ENCODE data around the gene OTOF. TPM values are rescaled to one million over a fixed set of nuclear protein-coding genes. Genes with fewer than 3 reads are reported as not detected.

OTOF gene
- polyA plus RNA-seq, 1 of the 3 experiments (the other 2 are of a cell fraction): not detected

GRCh38 chr2:26421961-26422360, 56.0 kb downstream of the OTOF start (continued):
- TF ChIP-seq USF2 (IDR thresholded peaks at IDR 0.05; ENCODE audit: borderline replicate concordance, low read depth, low read length) (no peak), RCOR1 (IDR thresholded peaks at IDR 0.05; ENCODE audit: low read length) (no peak), PBX3 (IDR thresholded peaks at IDR 0.05) (no peak), EZH2phosphoT487 (IDR thresholded peaks at IDR 0.05; ENCODE audit: borderline replicate concordance, low read depth) (no peak)

GRCh38 chr2:26414311-26414710, 63.6 kb downstream of the OTOF start:
- Histone ChIP-seq H3K79me2 (ENCODE audit: insufficient read depth) (no peaks in the 10 kb centered on the region), H3K9me3 (no peaks in the 10 kb centered on the region), H3K9ac (no peak overlapping the region), H3K27ac (ENCODE audit: low read depth in 2 of 2, low read length in 1 of 2) (no peak overlapping the region), H3K36me3 (replicated peaks in 1 of 2; ENCODE audit: control insufficient read depth in 1 of 2, insufficient read depth in 2 of 2, low read length in 1 of 2) (no peaks in the 10 kb centered on the region), H3K4me1 (ENCODE audit: control insufficient read depth in 1 of 2, insufficient read depth in 2 of 2, low read depth in 1 of 2, low read length in 1 of 2) (no peaks in the 10 kb centered on the region), H3K4me3 (ENCODE audit: low read depth in 2 of 2, low read length in 1 of 2) (no peak overlapping the region), H3K4me2 (no peak overlapping the region), H3F3A (replicated peaks; ENCODE audit: insufficient read depth) (no peaks in the 10 kb centered on the region), H3K9me2 (no peaks in the 10 kb centered on the region), H4K20me1 (ENCODE audit: insufficient read depth) (no peaks in the 10 kb centered on the region), H2AFZ (ENCODE audit: low read depth) (no peak overlapping the region), H3K27me3 (ENCODE audit: insufficient read depth) (no peaks in the 10 kb centered on the region)
- TF ChIP-seq POLR2AphosphoS5 (IDR thresholded peaks at IDR 0.05; ENCODE audit: low read depth, low read length) (no peak), RFX5 (IDR thresholded peaks at IDR 0.05; ENCODE audit: low read length) (0 out of 2 replicates have a peak, but pooled peaks have one; percentile 24)
- POLR2A ChIA-PET: no interaction called here
- CTCF ChIA-PET: interaction anchor here (0.7 to 2.2 kb wide), 7 partner anchors 8 to 22 kb away, joined by 3 to 6 read pairs (median 4); no protein-coding TSS in a partner anchor
- 87% methylated on average over 3 of the region's 3 CpGs for WGBS (ENCODE audit: low lambda C conversion rate)
- DNase-seq: no peak

GRCh38 chr2:26412091-26412673, 65.7 kb downstream of the OTOF start:
- H3K79me2 ChIP-seq (ENCODE audit: insufficient read depth): no peaks in the 10 kb centered on the region
- no peak for TF ChIP-seq USF2 (IDR thresholded peaks at IDR 0.05; ENCODE audit: borderline replicate concordance, low read depth, low read length)
- TF ChIP-seq ELF1 (IDR thresholded peaks at IDR 0.05): no peak
- no peak for TF ChIP-seq RFX5 (IDR thresholded peaks at IDR 0.05; ENCODE audit: low read length)
- no peak for TF ChIP-seq NFIC (IDR thresholded peaks at IDR 0.05; ENCODE audit: borderline replicate concordance)
- no peak for TF ChIP-seq EZH2phosphoT487 (IDR thresholded peaks at IDR 0.05; ENCODE audit: borderline replicate concordance, low read depth)
- TF ChIP-seq PBX3 (IDR thresholded peaks at IDR 0.05): no peak
- TF ChIP-seq USF1 (IDR thresholded peaks at IDR 0.05; ENCODE audit: borderline replicate concordance, low read depth): no peak
- no peak for TF ChIP-seq MEF2A (IDR thresholded peaks at IDR 0.05; ENCODE audit: borderline replicate concordance, low read depth)
- TF ChIP-seq FOXM1 (IDR thresholded peaks at IDR 0.05; ENCODE audit: low read depth): no peak
- no peak for TF ChIP-seq FOSL2 (IDR thresholded peaks at IDR 0.05; ENCODE audit: borderline replicate concordance, low read depth)
- TF ChIP-seq JUND (IDR thresholded peaks at IDR 0.05): no peak
- TF ChIP-seq TEAD4 (IDR thresholded peaks at IDR 0.05; ENCODE audit: borderline replicate concordance, insufficient read depth): no peak
- TF ChIP-seq POLR2AphosphoS5 (IDR thresholded peaks at IDR 0.05; ENCODE audit: low read depth, low read length): no peak
- TF ChIP-seq RAD21 (IDR thresholded peaks at IDR 0.05; ENCODE audit: low read length): no peak
- TF ChIP-seq RXRA (IDR thresholded peaks at IDR 0.05; ENCODE audit: borderline replicate concordance, low read depth): no peak
- TF ChIP-seq CHD2 (IDR thresholded peaks at IDR 0.05; ENCODE audit: low read length, partially characterized antibody): no peak
- H3F3A ChIP-seq (replicated peaks; ENCODE audit: insufficient read depth): no peaks in the 10 kb centered on the region
- peak overlapping the region; percentile 36; the same call in 1 of the 2 replicates for H2AFZ ChIP-seq (ENCODE audit: low read depth)
- POLR2A ChIA-PET: no interaction called here
- no peaks in the 10 kb centered on the region for H3K36me3 ChIP-seq (replicated peaks in 1 of 2; ENCODE audit: control insufficient read depth in 1 of 2, insufficient read depth in 2 of 2, low read length in 1 of 2)
- WGBS (ENCODE audit: low lambda C conversion rate): 81% methylated on average over 10 of the region's 10 CpGs
- H3K27ac ChIP-seq (ENCODE audit: low read depth in 2 of 2, low read length in 1 of 2): no peak overlapping the region
- H3K9me3 ChIP-seq: no peaks in the 10 kb centered on the region
- CTCF ChIA-PET: no interaction called here
- no peaks in the 10 kb centered on the region for H4K20me1 ChIP-seq (ENCODE audit: insufficient read depth)
- H3K4me2 ChIP-seq: peak overlapping the region; percentile 35; the same call in 1 of the 2 replicates
- no peak for DNase-seq
- H3K27me3 ChIP-seq (ENCODE audit: insufficient read depth): no peaks in the 10 kb centered on the region
- no peak overlapping the region for H3K9ac ChIP-seq
- H3K4me1 ChIP-seq (ENCODE audit: control insufficient read depth in 1 of 2, insufficient read depth in 2 of 2, low read depth in 1 of 2, low read length in 1 of 2): peaks cover 0 to 2% of the 10 kb centered on the region in 2 experiments; a peak in 1 of 4 replicates
- no peaks in the 10 kb centered on the region for H3K9me2 ChIP-seq
- no peak overlapping the region for H3K4me3 ChIP-seq (ENCODE audit: low read depth in 2 of 2, low read length in 1 of 2)

Data from SK-N-SH (cell line).